Ramos (cell line): ENCODE data around the gene SERINC3.

Experiments
- in situ Hi-C: fragments of 300-500 bp; cut with MboI; formaldehyde crosslinking; loops from one replicate; pipeline ENCODE4 v1.14.3; 2022; ENCODE audit warnings: low sequenced_read_pairs; ENCODE audit not compliant: unreplicated experiment

SERINC3 gene

DNA sequence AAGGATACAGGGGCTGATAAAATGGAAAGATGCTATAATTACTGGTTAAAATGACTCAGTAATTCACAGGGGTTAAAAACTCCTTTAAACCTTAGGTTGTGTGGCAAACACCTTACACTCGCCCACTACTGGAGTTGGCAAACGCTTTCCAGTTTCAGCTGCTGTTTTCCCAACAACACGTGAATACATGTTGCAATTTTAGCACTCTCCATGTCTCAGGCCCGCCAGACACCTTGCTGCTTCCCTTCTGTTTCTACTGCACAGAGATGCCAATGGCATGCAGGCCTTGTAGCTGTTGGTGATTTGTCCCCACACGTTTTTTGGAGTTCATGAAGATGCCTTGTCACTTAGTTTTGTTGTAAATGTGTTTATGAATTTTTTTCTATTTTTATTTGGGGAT lies 51.5 kb downstream of the SERINC3 start:
- in situ Hi-C loops, result no loop called here

DNA sequence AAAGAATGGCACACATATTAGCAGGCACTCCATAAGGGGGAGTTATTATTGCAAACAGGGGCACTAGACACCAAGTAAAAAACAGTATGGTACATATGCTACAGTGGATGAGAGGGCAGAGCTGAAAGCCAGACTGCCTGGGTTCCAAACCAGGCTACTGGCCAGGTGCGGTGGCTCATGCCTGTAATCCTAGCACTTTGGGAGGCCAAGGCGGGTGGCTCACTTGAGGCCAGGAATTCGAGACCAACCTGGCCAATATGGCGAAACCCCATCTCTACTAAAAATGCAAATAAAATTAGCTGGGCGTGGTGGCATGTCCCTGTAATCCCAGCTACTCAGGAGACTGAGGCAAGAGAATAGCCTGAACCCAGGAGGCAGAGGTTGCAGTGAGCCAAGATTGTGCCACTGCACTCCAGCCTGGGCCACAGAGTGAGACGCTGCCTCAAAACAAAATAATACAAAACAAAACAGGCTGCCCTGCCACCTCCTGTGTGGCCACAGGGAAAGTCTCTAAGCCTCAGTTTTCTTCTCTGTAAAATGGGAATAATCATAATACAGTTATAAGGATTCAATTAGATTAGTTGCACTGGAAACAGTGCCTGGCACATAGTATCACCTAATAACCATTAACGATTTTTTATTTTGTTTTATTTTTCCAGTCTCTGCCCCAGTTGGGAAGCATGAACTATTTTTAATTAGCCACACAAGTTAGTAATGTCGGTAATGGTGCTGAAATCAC lies 53.7 kb downstream of the SERINC3 start:
- in situ Hi-C loops, result no loop called here

DNA sequence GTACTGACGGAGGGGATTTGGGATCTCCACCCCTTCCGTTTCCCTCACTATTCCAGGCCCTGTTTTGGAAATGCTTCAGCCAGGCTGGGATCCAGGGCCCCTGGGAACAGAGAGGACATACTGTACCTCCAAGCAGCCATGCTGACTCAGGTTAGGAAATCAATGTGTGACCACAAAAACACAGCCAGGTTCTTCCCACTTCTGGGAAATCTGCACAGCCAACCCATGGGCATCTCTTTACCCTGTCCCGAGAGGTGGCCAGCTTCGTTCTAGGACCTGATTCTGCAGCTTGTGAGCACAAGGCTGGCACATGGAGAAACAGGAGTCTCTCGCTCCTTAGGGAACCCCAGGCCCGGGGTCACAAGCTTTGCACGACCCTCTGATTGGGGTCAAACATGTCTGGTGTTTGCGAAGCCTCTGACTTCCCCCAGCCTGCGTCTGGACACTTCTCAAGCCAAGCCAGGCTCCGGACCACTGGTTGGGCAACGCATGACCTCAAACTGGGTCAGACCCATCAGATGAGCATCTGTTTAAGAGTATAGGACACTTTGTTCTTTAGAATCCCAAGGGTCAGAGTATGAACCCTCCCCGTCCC lies 54.5 kb downstream of the SERINC3 start:
- in situ Hi-C loops, result no loop called here

DNA sequence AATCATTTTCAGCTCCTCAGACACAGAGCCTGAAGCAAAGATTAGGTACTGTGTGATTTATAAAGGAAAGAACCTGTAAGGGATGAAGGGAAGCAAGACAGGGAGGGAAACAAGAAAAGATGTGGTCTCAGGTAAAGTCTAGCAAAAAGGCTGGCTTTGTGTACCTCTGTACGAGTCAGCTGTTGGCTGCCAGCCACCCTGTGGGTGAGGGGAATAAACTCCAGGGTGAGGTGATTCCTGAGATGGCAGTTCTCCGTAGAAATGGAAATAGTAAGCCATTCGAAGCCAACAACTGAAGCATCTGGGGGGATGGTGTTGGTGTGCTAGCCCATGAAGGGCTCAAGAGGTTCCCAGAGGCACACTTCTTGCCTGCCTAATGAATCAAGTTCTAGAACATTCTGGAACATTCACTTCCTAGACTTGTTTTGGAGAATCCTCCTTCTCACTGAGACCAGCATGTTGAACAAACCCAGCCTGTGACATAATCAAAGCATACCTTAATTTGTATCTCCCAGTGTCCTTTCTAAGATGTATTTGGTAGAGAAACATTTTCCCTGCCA lies 56.8 kb downstream of the SERINC3 start:
- in situ Hi-C loops, result no loop called here

DNA sequence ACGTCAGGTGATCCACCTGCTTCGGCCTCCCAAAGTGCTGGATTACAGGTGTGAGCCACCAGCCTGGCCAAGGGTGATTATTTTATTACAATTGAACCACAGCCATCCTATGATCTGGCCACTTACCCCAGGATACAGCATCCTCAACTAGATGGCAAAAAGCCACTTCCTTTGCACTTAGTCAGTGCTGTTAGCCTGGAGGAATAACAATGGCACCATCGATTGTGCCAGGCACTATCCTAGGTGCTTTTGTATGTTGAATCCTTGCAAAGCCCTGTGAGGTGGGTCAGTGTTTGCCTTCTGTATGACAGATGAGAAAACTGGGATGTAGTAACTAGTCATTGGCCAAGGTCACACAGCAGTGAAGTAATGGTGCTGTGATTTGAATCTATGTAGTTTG lies 57.4 kb downstream of the SERINC3 start:
- in situ Hi-C loops, result no loop called here

DNA sequence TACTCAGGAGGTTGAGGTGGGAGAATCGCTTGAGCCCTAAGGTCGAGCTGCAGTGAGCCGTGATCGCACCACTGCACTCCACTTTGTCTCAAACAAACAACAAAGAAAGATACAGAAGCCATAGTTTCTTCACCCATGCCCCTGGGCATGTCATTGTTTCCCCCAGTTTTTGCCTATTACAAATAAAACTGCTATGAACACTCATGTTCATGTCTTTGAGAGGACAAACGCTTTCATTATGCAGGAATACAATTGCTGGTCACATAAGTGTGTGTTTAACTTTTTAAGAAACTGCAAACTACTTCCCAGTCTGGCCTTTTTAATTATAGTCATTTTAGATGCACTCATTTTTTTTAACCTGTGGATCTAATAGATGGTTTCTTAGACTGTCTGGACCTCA lies 58.4 kb downstream of the SERINC3 start:
- in situ Hi-C loops, result no loop called here

DNA sequence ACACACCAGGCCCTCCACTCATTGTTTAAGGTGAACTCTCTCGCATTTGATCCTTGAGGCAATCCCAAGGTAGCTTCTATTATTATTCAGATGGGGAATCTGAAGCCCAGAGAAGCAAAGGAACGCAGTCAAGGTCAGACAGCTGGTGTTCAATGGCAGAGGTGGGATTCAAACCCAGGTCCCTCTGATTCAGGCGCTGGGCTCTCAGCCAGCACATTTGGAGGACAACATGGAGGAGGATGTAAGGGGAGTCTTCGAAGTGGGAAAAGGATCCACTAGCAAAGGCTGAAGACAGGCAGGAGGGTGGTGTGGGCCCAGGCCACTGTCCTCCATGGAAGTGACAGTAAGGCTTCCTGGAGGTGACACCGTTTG lies 60.1 kb downstream of the SERINC3 start:
- in situ Hi-C loops, result no loop called here

DNA sequence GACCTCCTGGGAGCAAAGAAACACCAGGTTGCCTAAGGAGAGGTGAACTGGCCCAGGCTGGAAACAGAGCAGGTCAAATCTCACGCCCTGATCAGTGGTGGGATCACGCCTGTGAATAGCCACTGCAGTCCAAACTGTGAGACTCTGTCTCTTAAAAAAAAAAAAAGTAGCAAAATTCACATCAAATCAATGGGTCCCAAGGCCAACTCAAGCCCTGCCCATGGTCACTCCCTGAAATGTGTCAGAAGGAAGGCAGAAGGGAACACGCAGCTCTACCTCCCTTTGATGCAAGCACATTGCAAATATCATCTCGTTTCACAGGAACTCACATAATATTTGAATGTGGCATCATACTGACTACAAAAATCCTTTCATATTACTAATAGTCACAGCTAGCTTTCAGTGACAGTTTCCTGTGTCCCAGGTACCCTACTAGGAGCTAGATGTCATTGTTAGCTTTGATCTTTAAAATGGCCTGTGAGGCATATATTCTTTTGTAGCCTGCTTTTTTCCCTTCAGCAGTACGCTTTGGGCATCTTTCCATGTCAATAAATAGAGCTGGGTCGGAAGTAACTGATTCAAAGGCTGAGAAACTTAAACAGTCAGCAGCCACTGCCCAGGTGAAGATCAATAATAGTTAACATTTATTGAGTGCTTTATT lies 60.6 kb downstream of the SERINC3 start:
- in situ Hi-C loops, result no loop called here

DNA sequence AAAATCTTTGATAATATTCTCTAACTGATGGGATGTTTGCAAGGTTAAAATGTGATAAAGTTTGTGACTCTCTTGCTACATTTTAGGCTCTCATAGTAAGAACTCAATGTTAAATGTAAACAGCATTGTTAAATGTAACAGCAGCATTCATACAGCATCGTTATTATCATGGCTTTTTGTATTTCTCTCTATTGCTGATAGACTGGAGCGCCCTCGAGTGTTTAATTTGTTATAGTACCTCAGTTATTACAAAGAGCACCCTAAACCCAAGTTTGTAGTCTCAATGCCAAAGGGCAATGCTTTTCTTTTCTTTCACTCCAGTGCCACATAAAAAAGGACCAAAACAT lies 61.1 kb downstream of the SERINC3 start:
- in situ Hi-C loops, result no loop called here

DNA sequence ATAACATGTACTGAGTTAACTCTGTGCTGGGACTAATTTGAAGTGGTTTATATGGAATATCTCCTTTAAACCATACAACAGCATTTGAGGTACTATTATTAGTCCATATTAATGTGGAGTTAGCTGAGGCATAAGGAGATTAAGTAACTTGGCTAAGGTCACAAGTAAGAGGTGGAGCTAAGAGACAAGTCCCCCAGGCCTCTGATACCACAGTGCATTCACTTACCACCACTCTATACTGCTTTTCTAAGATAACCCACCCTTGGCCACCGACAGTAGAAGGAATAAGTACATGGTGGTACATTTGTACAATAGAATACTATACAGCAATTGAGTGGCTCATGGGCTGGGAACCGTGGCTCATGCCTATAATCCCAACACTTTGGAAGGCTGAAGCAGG lies 62.6 kb downstream of the SERINC3 start:
- in situ Hi-C loops, result no loop called here

DNA sequence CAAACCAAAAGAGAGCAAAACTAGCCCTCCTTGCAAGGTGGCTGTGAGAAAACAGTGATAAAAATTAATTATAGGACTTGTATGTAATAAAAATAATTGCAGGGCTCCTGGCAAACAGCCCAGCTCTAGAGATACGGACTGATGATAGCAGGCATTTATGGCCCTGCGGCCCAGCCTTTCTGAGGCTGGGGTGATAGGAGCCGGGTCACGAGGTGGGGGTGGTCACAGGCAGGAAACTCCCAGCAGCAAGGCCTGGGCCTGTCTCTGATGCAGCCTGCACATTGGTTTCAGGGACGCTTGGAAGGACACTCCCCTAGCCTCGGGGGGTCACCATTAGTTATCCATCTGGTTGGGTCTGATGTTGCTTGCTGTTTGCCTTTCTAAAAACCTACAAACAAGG lies 64.9 kb downstream of the SERINC3 start:
- in situ Hi-C loops, result no loop called here

DNA sequence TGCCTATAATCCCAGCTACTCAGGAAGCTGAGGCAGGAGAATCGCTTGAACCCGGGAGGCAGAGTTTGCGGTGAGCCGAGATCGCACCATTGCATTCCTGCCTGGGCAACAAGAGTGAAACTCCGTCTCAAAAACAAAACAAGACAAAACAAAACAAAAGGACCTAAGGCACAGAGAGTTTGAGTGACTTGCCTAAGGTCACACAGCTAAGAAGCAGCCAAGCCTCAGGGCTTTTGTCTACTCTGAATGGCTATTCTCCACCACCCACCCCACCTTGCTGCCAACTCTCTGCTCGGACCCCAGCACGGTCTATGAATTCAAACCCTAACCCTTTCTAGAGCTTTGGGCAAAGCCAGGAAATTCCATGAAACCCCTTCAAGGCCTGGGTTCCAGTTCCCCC lies 65.3 kb downstream of the SERINC3 start:
- in situ Hi-C loops, result no loop called here

DNA sequence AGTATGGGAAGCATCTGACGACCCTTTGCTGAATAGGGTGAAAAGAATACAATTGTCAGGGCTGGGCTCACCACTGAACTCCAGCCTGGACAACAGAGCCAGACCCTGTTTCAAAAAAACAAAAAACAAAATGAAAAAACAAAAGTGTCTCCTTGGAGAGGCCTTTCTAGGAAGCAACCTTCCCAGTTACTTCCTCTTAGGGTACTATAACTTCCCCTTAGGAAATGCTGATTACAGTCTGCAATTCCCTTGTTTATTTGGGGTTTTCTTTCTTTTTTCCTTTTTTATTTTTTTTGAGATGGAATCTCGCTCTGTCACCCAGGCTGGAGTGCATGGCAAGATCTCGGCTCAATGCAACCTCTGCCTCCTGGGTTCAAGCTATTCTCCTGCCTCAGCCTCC lies 66.7 kb downstream of the SERINC3 start:
- in situ Hi-C loops, result no loop called here

DNA sequence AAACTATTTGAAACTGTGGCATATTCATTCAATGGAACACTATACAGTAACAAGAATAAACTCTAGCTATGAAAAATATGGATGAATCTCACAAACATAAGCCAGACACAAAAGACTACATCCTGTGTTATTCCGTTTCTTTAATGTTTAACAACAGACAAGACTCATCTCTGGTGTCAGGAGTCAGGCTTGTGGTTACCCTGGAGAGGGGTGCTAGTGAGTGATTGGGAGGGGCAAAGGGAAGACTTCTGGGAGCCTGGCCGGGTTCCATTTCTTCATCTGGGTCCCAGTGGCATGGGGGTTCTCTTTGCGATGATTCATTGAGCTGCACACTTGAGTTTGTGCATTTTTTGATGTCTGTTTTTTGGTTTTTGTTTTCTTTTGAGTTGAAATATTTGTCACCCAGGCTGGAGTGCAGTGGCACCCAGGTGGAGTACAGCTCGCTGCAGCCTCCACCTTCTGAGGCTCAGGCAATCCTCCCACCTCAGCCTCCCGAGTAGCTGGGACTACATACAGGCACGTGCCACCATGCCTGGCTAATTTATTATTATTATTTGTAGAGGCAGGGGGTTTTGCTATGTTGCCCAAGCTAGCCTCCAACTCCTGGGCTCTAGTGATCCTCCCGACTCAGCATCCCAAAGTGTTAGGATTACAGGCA lies 67.4 kb downstream of the SERINC3 start:
- in situ Hi-C loops, result no loop called here

DNA sequence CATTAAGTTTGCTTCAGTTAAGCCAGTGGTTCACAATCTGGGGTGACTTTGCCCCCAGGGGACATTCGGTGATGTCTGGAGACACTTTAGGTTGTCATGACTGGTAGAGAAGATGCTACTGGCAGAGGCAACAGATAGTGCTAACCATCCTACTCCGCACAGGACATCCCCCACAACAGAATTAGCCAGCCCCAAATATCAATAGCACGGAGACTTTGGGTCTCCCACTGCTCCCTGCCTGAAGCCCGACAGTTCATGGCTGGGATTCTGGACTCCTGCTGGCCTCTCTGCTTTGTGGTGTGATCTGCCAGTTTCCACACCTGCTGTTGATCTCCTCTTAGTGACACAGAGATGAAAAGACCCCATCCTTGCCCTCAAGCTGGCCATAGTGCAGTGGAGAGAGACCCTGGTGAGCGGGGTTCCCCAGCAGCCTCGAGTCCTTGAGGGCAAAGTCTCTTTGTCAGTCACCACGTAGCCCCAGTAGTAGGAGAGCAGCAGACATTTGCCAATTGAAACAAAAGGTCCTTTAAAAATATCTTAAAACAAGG lies 70.9 kb downstream of the SERINC3 start:
- in situ Hi-C loops, result no loop called here

DNA sequence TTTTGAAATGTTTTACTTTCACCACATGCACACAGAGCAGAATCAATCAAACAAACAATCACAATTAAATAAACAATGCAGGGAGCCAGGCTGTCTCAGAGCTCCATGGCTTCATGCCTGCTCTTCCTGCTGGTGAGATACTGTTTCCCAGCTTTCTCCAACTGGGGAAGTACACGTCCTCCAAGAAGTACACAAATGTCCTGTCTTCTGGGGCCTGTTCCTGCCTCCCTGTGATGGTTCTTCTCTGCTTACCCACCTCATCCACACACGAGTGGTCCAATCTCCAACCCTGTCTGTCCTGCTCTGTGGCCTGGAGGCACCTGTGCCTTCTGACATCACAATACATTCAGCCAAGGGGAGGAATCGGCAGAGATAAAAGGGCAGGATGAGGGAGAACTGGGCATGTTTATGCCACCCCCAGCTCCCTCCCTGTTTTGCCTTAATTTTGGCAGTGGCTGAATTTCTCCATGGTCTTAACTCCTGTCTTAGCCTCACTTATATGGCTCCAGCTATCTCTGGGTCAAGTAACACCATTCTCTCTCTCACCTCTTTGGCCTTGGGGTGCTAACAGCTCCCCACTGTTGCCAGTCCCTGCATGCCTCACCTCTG lies 71.5 kb downstream of the SERINC3 start:
- in situ Hi-C loops, result no loop called here

DNA sequence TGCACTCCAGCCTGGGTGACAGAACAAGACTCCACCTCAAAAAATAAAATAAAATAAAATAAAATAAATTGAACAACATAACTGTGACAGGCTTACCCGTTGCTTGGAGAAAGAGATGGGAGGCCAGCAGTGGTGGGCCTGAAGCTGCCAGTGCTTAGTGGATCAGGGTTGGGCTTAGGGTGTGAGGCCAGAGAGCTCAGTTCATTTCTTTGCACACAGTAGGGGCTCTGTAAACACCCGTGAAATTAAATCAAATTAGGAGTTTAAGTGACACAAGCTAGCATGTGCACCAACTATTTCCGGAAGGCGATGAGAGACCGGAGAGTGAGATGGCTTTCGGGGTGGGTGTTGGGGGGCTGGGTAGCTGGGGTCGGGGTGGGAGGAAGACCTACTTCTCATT lies 72.0 kb downstream of the SERINC3 start:
- in situ Hi-C loops, result no loop called here

DNA sequence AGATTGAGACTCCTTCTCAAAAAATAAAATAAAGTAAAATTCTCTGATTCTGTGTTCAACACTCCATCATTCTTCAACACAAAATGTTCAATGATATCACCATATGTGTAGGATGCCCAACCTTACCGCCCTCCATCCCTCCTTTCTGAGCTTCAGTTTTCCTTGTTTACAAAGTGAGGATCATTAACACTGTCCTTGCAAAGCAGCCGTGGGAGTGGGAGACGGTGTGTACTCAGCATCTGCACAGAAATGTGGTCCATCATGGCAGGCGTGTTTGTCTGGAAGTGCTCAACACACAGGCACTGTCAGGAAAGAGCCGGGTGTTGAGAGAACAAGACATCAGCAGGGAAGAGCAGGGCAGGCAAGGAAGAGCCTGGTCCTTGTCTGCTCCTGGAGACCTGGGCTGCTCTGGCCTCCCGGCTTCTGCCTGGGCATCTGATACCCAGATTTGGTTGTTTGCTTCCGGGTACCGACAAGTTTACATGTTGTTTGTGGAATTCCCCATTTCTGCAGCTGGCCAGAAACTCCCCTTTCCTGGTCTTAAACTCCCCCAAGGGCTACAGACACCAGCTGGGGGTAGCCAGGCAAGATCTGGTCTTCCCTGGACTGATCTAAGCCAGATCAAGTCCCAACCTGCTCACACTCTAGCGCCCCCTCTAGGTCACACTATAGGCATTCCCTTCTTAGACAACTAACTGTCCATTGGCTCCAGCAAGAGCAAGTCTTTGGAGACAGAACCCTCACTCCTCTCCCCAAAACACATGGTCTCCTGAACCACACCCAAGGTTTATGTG lies 72.9 kb downstream of the SERINC3 start:
- in situ Hi-C loops, result no loop called here

DNA sequence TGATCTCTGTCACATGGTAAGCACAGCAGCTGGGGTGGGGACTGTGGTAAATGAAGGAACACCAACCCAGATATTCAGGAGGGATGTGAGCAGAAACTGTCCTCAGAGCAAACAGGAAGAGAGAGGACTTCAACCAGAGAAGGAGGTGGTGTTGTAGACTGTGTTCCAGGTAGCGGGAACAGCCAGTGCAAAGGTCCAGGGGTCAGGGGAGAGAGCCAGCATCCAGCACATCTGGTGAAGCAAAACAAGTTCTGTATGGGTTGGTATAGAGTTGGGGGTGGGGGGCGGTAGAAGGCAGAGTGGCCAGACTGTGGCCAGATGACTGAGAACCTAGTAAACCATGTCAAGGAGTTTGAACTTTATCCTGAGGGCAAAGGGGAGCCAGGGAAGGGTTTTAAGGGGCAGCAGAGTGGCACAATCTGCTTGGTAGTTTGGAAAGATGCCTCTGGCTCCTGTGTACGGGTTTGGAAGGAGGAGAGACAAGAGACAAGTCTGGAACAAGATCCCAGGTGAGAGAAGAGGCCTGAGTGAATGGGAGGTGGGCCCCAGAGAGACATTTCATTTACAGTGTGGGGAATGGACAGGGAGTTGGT lies 73.9 kb downstream of the SERINC3 start:
- in situ Hi-C loops, result no loop called here
